ENCODE data around the gene SLC8A2.

SLC8A2 gene

GRCh38 chr19:47445527-47445926, 26.2 kb downstream of the SLC8A2 start:
- TF ChIP-seq LEF1 (IDR thresholded peaks at IDR 0.05; ENCODE audit: borderline replicate concordance) (no peak), TARDBP (IDR thresholded peaks at IDR 0.05) (no peak), ARNT (IDR thresholded peaks at IDR 0.05) (no peak)
- CTCF ChIA-PET, result interaction anchor here (1.0 kb wide), 1 partner anchor 17 kb away, joined by 5 read pairs; no protein-coding TSS in a partner anchor
- no peak for DNase-seq (ENCODE audit: extremely low spot score)
- POLR2A ChIA-PET, result no interaction called here

GRCh38 chr19:47444388-47444821, 27.3 kb downstream of the SLC8A2 start:
- ChIA-PET POLR2A (no interaction called here), CTCF (no interaction called here)
- DNase-seq (ENCODE audit: extremely low spot score), result no peak
- TF ChIP-seq SP1 (IDR thresholded peaks at IDR 0.05) (no peak), PKNOX1 (IDR thresholded peaks at IDR 0.05) (peak; percentile 47; the same call in 1 of the 2 replicates)

- ChIA-PET POLR2A (no interaction called here), CTCF (no interaction called here)
- no peak for DNase-seq (ENCODE audit: extremely low spot score)
These were observed 28.4 kb downstream of the SLC8A2 start for GRCh38 chr19:47443331-47443730.

GRCh38 chr19:47438793-47439220, 32.9 kb downstream of the SLC8A2 start:
- POLR2A ChIA-PET, result interaction anchor here (0.6 to 2.1 kb wide), 2 partner anchors 8 to 45 kb away, joined by 3 to 12 read pairs; partner anchors contain the start of gene KPTN
- CTCF ChIA-PET, result interaction anchor here (1.1 to 1.8 kb wide), 2 partner anchors 11 to 77 kb away, joined by 3 to 8 read pairs; partner anchors contain the start of gene NAPA
- no peak for DNase-seq (ENCODE audit: extremely low spot score)

More at GRCh38 chr19:47443331-47443730, 28.4 kb downstream of the SLC8A2 start:
- no peak for TF ChIP-seq L3MBTL2 (conservative IDR thresholded peaks at IDR 0.05)
- no peak for TF ChIP-seq BHLHE40 (IDR thresholded peaks at IDR 0.05; ENCODE audit: borderline replicate concordance)

GRCh38 chr19:47437500-47437899, 34.2 kb downstream of the SLC8A2 start:
- DNase-seq (ENCODE audit: extremely low spot score), result no peak
- ChIA-PET POLR2A (interaction anchor here (0.8 to 2.1 kb wide), 4 partner anchors 9 to 270 kb away, joined by 3 to 12 read pairs (median 4); partner anchors contain the start of gene KPTN), CTCF (interaction anchor here (1.8 kb wide), 1 partner anchor 10 kb away, joined by 8 read pairs; no protein-coding TSS in a partner anchor)
- TF ChIP-seq HDGF (IDR thresholded peaks at IDR 0.05; ENCODE audit: borderline replicate concordance), result no peak
- no peak for TF ChIP-seq FOXK2 (IDR thresholded peaks at IDR 0.05)
- no peak for TF ChIP-seq LEF1 (IDR thresholded peaks at IDR 0.05; ENCODE audit: borderline replicate concordance)
- no peak for TF ChIP-seq BHLHE40 (IDR thresholded peaks at IDR 0.05; ENCODE audit: borderline replicate concordance)

More at GRCh38 chr19:47438793-47439220, 32.9 kb downstream of the SLC8A2 start:
- peak; percentile 45; the same call in 1 of the 2 replicates for TF ChIP-seq PKNOX1 (IDR thresholded peaks at IDR 0.05)
- TF ChIP-seq LEF1 (IDR thresholded peaks at IDR 0.05; ENCODE audit: borderline replicate concordance), result no peak

GRCh38 chr19:47436712-47437401, 34.8 kb downstream of the SLC8A2 start:
- ChIA-PET CTCF (interaction anchor here (0.6 to 1.5 kb wide), 18 partner anchors 9 to 489 kb away, joined by 3 to 12 read pairs (median 3); partner anchors contain the start of genes CCDC9, KPTN and NAPA), POLR2A (interaction anchor here (0.7 to 1.3 kb wide), 4 partner anchors 9 to 270 kb away, joined by 3 to 4 read pairs (median 3); no protein-coding TSS in a partner anchor)
- TF ChIP-seq LEF1 (IDR thresholded peaks at IDR 0.05; ENCODE audit: borderline replicate concordance) (no peak), SP1 (IDR thresholded peaks at IDR 0.05) (no peak), SUZ12 (IDR thresholded peaks at IDR 0.05) (no peak), ARNT (IDR thresholded peaks at IDR 0.05) (no peak), TARDBP (IDR thresholded peaks at IDR 0.05) (no peak), PKNOX1 (IDR thresholded peaks at IDR 0.05) (no peak), NFRKB (IDR thresholded peaks at IDR 0.05) (no peak), L3MBTL2 (conservative IDR thresholded peaks at IDR 0.05) (no peak), CTBP1 (IDR thresholded peaks at IDR 0.05; ENCODE audit: borderline replicate concordance) (no peak), ELF4 (IDR thresholded peaks at IDR 0.05) (no peak), HDGF (IDR thresholded peaks at IDR 0.05; ENCODE audit: borderline replicate concordance) (no peak), BHLHE40 (IDR thresholded peaks at IDR 0.05; ENCODE audit: borderline replicate concordance) (no peak), FOXM1 (IDR thresholded peaks at IDR 0.05; ENCODE audit: borderline replicate concordance) (no peak), FOXA1 (IDR thresholded peaks at IDR 0.05) (no peak), FOXK2 (IDR thresholded peaks at IDR 0.05) (no peak), ZNF384 (IDR thresholded peaks at IDR 0.05) (no peak)
- DNase-seq (ENCODE audit: extremely low spot score), result peak; percentile 83

- DNase-seq (ENCODE audit: extremely low spot score), result no peak
- ChIA-PET CTCF (interaction anchor here (0.8 to 1.5 kb wide), 7 partner anchors 8 to 263 kb away, joined by 3 to 12 read pairs (median 7); partner anchors contain the start of genes KPTN and NAPA), POLR2A (interaction anchor here (1.3 kb wide), 1 partner anchor 11 kb away, joined by 4 read pairs; no protein-coding TSS in a partner anchor)
These were observed 35.7 kb downstream of the SLC8A2 start for GRCh38 chr19:47435883-47436417.

More at GRCh38 chr19:47435883-47436417, 35.7 kb downstream of the SLC8A2 start:
- TF ChIP-seq PKNOX1 (IDR thresholded peaks at IDR 0.05), result no peak
- TF ChIP-seq NFRKB (IDR thresholded peaks at IDR 0.05), result no peak
- TF ChIP-seq L3MBTL2 (conservative IDR thresholded peaks at IDR 0.05), result no peak
- TF ChIP-seq SUZ12 (IDR thresholded peaks at IDR 0.05), result no peak
- no peak for TF ChIP-seq HDGF (IDR thresholded peaks at IDR 0.05; ENCODE audit: borderline replicate concordance)
- no peak for TF ChIP-seq CTBP1 (IDR thresholded peaks at IDR 0.05; ENCODE audit: borderline replicate concordance)
- TF ChIP-seq BHLHE40 (IDR thresholded peaks at IDR 0.05; ENCODE audit: borderline replicate concordance), result no peak
- no peak for TF ChIP-seq FOXK2 (IDR thresholded peaks at IDR 0.05)

All from HEK293T (cell line).